Measurements from ENCODE around the gene HSPA12A.

Gene HSPA12A

GRCh38 chr10:116668018-116668417 is 74.3 kb downstream of the HSPA12A start:
- no peak for DNase-seq (ENCODE audit: low read depth)

DNA sequence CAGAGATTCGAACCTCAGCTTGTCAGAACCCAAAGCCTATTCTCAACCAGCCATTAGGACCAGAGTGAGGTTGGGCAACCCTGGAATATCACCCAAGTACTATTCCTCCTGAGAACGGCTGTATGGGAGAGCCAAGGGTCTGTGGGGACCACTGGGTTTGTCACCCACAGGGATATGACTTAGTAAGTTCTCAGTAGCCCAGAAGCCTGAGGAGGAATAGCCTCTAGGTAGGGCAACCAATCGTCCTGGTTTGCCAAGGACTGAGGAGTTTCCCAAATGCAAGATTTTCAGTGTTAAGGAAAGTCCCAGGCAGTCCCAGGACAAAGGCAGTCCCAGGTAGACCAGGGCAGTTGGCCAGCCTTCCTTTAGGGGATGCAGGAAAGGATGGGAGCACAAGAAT is 74.9 kb downstream of the HSPA12A start:
- no peak for DNase-seq (ENCODE audit: low read depth)

DNA sequence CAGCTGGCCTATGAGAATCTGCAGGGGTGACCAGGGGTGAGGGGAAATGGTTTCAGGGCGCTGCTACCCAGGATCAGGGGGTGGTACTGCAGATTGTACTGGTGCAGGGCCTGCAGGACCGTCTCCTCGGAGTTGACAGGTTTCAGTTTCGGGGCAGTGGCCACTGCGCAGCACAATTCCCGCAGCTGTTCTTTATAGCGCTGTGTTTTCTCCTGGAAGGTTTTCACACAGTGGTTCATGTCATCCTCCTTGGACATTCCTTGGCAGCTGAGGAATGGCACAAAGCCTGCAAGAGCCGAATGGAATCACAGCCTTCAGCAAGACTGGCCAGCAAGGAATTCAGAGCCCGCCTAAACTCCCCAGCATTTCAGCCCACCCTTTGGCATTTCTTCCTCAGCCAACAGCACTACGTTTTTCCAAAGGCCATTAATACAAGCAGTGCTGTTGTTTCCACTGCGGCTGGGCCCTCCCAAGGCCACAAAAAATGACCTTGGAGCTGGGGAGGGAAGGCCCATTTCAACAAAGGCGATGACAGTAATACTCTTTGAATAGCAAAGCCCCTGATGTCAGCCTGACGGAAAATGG is 76.7 kb downstream of the HSPA12A start:
- no peak for DNase-seq (ENCODE audit: low read depth)

- no peak for DNase-seq (ENCODE audit: low read depth)
Measured at GRCh38 chr10:116664631-116665030, 77.7 kb downstream of the HSPA12A start.

DNA sequence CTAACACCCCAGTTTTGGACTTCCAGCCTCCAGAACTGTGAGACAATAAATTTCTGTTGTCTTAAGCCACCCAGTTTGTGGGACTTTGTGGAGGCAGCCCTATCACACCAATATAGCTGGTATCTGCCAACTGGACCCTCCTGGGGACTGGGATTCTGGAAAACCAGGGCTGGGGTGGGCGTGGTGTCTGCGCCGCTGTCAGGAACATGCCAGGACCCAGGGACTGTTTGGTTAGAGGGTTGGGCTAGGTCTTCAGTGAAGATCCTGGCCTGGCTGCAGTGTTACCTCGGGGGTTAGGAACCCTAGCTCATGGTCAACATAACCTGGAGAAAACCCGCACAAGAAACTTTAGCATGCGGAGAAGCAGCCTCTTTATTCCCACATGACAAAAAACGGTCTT is 79.0 kb downstream of the HSPA12A start:
- DNase-seq (ENCODE audit: low read depth): no peak

GRCh38 chr10:116660860-116661259 is 81.5 kb downstream of the HSPA12A start:
- DNase-seq (ENCODE audit: low read depth): no peak

DNA sequence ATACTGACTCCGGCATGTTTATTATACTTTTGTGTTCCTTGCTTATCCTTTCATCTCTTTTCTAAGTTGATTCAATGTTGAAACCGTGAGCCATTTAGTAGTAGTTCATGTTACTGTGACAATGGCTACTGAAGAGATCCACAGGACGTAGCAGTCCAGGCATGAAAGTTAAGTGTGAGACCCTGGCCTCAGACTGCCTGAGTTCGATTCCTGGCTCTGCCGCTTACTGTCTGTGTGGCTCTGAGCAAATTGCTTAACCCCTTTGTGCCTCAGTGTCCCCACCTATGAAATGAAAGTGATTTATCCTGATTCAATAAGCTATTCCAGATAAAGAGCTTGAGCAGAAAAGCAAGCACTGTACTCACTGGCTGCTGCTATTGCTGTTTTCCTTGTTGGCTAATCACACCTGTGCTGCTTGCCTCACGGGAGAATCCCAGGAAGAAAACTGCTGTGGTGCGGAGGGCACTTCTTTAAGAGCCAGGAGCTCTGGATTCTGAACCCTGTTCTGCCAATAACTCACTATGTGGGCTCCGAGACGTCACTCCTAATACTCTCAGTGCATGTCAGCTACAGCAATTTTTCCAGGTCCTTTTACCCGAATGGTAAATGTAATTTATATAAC is 83.2 kb downstream of the HSPA12A start:
- DNase-seq (ENCODE audit: low read depth): no peak

- DNase-seq (ENCODE audit: low read depth): no peak
Measured at GRCh38 chr10:116657863-116658551, 84.4 kb downstream of the HSPA12A start.

GRCh38 chr10:116656044-116656443 is 86.3 kb downstream of the HSPA12A start:
- DNase-seq (ENCODE audit: low read depth): no peak

- no peak for DNase-seq (ENCODE audit: low read depth)
Measured at GRCh38 chr10:116655568-116655967, 86.8 kb downstream of the HSPA12A start.

GRCh38 chr10:116654816-116655215 is 87.5 kb downstream of the HSPA12A start:
- no peak for DNase-seq (ENCODE audit: low read depth)

- DNase-seq (ENCODE audit: low read depth): no peak
Measured at GRCh38 chr10:116653885-116654284, 88.5 kb downstream of the HSPA12A start.

GRCh38 chr10:116648903-116649302 is 93.5 kb downstream of the HSPA12A start:
- DNase-seq (ENCODE audit: low read depth): no peak

DNA sequence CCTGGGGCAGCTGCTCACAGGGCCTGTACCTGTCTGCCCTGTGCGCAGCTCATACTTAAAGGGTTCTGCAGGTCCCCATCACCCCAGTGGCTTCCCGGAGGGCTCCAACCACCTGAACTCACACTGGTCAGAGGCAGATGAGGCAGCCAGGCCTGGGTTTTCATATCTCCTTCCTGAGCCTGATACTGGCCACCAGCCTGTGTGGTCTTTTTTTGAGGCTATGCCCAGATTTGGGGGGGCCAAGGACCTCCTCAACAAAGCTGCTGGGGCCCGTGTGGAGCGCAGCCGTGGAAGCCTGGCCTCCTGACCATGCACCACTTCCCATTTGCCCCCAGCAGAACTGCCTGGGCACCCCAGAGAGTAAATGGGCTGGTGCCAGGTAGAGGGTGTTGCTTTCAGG is 95.9 kb downstream of the HSPA12A start:
- no peak for DNase-seq (ENCODE audit: low read depth)

DNA sequence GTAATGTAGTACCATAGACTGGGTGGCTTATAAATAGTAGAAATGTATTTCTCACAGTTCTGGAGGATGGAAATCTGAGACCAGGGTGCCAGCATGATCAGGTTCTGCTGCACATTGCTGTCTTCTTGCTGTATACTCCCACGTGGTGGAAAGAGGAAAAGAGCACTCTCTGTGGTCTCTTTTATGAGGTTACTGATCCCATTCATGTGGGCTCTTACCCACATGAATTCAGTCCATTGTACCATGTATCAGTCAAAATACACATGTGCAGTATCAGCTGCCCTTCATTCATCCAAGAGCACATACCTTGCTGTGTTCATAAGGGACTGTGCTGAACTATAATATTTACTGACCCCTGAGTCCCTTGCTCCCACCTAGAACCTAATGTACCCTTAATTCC is 104.5 kb downstream of the HSPA12A start:
- no peak for DNase-seq (ENCODE audit: low read depth)

- no peak for DNase-seq (ENCODE audit: low read depth)
Measured at GRCh38 chr10:116636976-116637375, 105.4 kb downstream of the HSPA12A start.

DNA sequence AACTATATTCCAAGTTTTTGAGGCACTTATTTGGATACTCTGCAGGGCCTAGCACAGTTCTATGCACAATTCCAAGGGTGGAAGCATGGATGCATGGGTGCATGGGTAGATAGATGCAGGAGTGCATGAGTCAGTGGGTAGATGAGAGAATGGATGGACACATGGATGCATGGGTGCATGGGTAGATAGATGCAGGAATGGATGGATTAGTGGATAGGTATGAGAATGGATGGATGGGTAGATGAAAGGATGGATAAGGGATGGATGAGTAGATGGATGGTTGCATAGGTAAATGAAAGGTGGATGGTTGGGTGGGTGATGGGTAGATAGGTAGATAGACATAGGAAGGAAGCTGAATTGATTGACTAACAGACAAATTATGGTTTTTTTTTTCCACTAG is 106.0 kb downstream of the HSPA12A start:
- no peak for DNase-seq (ENCODE audit: low read depth)

- no peak for DNase-seq (ENCODE audit: low read depth)
Measured at GRCh38 chr10:116634126-116634975, 108.0 kb downstream of the HSPA12A start.

DNA sequence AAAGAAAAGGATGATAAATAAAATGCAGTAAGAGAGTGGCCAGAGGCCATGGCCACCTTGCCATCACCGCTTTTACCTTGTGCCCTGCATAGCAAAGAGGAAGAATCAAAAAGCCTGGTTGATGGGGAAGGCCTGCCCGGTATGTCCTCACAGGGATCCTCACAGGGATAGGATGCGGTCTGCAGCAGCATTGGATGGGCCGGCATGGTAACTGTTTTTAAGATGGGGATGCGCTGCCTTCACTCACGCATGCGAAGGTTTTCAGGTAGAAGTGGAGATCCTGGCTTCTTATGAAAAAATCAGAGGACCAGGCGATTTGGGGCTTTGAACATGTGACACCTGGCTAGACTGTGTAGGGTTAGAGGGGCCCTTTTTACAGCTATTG is 109.2 kb downstream of the HSPA12A start:
- DNase-seq (ENCODE audit: low read depth): no peak

- DNase-seq (ENCODE audit: low read depth): no peak
Measured at GRCh38 chr10:116632596-116633215, 109.7 kb downstream of the HSPA12A start.

- DNase-seq (ENCODE audit: low read depth): no peak
Measured at GRCh38 chr10:116631871-116632295, 110.5 kb downstream of the HSPA12A start.

- DNase-seq (ENCODE audit: low read depth): no peak
Measured at GRCh38 chr10:116630020-116630419, 112.3 kb downstream of the HSPA12A start.
